ENCODE data around the gene ANKRD40.

The ANKRD40 gene

DNA sequence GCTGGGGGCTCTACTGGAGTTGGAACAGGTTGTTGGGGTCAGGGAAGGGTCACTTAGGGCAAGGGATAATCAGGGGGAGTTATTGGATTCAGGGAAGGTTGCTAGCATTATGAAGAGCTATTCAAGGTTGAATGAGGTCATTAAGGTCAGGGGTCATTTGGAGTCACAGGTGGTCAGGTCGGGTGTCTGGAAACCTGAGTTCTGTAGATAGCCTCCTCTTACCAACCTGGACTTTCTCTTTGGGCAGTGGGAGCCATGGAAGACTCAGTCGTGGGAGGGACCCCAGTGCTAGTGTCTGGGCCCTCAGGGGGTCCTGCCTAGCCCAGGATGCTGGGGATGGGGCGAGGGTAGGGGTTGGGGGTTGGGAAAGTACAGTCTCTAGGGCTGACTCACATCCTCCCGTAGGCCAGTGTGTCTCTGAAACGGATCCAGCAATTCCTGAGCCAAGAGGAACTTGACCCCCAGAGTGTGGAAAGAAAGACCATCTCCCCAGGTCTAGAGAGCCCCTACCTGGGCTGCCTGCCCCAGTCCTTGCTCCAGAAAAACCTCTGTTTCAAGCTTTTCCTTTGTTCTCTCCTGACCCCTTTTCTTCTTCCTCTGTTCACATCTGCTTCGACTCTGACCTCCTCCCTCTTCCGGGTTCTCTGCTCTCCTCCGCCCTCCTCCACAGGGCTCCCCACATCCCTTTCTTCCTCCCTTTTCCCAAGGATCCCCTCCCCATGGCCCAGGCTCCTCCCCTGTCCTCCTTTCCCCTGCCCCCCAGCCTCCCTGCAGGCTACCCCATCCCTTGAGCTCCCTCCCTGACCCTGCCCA is 39.5 kb downstream of the ANKRD40 start:
- no peak for DNase-seq (ENCODE audit: low spot score)

DNA sequence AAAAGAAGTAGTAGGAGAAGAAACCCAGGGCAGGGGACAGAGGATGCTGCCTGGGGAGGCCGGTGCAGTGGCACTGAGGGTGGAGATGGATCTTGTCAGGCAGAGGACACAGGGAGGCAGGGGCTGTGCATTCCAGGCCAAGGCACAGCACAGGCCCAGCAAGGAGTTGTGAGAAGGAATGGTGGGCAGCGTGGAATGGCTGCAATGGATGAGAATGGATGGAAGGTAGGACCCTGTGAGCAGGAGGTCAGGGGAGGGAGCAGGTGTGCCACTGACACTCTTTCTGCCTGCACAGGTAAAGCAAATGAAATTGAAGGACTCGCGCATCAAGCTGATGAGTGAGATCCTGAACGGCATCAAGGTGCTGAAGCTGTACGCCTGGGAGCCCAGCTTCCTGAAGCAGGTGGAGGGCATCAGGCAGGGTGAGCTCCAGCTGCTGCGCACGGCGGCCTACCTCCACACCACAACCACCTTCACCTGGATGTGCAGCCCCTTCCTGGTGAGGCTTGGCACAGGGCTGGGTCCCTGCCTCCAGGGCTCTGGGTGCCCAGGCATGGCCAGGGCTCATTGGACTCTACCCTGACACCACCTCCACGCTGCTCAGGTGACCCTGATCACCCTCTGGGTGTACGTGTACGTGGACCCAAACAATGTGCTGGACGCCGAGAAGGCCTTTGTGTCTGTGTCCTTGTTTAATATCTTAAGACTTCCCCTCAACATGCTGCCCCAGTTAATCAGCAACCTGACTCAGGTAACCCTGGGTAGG is 40.3 kb downstream of the ANKRD40 start:
- DNase-seq (ENCODE audit: low spot score) = no peak

DNA sequence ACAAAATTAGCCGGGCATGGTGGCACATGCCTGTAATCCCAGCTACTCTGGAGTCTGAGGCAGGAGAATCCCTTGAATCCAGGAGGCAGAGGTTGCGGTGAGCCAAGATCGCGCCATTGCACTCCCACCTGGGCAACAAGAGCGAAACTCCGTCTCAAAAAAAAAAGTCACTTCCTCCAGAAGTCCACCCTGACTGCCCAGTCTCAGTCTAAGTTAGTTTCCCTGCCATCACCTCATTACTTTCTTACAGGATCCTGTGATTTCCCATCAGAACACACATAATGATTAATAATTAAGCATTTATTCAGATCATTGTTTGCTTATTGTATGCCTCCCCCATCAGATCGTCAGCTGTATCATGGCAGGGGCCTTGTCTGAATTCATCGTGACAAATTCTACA is 41.4 kb downstream of the ANKRD40 start:
- no peak for DNase-seq (ENCODE audit: low spot score)

DNA sequence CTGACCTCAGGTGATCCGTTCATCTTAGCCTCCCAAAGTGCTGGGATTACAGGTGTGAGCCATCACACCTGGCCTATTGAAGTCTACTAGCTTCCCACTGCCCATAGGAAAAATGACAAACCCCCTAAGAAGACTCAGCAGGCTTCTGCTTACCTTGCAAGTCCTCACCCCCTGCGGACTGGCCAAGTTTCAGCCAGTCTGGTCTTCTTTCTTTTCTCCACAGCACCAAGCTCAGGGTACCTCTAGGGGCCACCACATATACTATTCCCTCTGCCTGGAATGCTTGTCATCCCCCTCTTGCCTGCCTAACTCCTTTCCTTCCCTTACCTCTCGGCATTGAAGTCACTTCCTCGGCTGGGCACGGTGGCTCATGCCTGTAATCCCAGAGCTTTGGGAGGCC is 41.9 kb downstream of the ANKRD40 start:
- DNase-seq (ENCODE audit: low spot score) = no peak

DNA sequence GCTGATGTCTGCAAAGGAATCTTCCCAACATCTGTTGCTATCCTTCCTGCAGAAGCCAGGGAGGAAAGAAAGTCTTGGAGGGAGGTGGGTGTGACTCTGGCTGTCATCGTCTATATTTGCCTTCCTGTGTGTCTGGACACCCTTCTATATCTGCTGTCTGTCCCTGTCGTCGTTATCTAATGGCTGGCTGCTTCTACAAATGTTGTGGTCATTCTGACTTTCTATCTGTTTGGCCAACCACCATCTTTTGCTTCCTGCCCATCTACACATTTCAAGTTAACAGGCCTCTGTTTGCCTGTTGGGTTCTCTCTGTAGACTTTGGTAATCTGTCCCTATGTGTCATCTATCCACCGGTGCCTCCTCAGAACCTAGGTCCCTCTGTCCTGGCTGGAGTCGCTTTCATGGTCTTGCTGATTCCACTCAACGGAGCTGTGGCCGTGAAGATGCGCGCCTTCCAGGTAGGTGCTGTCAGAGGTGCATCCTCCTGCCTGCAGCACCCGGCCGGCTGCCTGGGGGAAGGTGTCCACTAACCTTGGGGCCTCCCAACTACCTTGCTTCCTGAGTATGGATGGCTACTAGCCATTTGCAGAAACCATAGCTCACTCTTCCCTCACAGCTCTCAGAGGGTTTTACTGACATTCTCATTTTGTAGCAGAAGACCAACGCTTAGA is 42.8 kb downstream of the ANKRD40 start:
- DNase-seq (ENCODE audit: low spot score) = no peak

DNA sequence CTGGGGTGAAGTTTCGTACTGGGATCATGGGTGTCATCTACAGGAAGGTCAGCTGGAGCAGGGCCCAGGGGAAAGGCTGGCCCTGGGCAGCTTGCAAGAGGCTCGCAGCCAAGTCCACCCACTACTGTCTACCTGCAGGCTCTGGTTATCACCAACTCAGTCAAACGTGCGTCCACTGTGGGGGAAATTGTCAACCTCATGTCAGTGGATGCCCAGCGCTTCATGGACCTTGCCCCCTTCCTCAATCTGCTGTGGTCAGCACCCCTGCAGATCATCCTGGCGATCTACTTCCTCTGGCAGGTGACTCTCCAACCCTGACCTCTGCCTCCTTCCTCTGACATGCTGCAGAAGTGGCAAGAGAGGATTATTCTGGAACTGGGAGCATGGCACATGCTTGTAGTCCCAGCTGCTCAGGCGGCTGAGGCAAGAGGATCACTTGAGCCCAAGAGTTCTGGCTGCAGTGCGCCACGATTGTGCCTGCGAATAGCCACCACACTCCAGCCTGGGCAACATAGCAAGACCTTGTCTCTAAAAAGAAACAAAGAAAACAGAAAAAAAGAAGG is 43.8 kb downstream of the ANKRD40 start:
- DNase-seq (ENCODE audit: low spot score) = no peak

DNA sequence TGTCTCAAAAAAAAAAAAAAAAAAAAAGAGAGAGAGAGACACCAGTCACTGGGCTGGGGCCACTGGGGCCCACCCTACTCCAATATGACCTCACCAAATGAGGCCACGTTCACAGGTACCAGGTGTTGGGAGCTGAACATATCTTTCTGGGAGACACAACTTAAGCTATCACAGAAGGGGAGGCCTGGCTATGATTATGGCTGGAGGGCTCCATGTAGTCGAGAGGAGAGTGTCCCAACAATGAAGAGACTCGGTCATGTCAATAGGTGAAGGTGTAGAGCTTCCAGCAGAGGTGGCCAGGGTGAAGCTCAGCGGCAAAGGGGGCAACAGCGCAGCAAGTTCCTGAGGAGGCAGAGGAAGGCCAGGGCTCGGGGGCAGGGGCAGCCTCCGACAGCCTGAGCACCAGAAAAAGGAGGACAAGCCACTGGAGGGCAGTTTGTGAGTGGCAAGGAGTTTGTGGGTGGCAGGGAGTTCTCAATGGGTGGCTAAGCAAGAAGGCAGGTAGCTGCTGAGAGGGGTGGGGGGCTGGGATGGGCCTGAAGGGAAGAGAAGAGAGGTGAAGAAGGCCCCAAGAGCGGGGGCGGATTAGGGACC is 45.0 kb downstream of the ANKRD40 start:
- DNase-seq (ENCODE audit: low spot score) = no peak

DNA sequence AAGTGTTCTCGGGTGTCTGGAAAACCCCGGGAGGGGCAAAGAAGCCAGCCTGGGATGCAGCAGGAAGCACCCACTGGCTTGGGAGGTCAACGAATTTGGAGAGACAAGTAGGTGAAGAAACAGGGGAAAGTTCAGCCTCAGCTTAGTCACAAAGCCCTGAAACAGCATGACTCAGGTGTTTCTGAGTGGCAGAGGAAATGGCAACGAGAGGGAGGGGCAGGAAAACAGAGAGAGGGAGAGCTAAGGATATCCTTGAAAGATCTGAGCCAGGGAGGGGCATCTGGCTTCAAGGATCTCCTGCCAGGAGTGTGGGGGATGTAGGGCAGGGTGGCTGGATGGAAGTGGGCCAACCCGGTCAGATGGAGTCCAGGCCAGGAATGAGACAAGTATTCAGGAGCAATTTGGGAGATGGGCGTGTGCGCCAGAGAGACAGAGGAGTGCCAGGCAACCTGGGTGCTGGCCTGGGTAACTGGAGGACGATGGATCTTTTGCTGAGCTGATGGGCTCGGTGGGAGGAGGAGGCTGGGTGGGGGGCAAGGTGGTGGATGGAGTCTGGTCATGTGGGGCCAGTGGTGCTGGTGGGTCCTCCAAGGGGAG is 45.8 kb downstream of the ANKRD40 start:
- DNase-seq (ENCODE audit: low spot score) = no peak

DNA sequence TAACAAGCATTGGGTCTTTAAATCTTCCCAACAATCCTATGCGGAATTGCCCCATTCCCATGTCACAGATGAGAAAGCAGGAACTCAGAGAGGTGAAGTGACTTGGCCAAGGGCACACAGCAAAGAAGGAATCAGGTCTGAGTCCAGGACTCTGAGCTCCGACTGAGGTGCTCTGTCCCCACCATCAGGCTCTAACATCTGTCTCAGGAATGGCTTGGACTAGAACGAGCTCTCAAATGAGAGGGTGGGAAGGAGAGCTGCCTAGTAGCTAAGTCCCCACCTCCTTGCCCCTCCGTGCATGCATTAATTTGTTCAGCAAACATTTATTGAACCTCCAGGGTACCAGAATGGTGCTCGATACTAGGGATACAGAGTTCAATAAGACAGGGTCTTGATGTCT is 46.4 kb downstream of the ANKRD40 start:
- DNase-seq (ENCODE audit: low spot score) = no peak

DNA sequence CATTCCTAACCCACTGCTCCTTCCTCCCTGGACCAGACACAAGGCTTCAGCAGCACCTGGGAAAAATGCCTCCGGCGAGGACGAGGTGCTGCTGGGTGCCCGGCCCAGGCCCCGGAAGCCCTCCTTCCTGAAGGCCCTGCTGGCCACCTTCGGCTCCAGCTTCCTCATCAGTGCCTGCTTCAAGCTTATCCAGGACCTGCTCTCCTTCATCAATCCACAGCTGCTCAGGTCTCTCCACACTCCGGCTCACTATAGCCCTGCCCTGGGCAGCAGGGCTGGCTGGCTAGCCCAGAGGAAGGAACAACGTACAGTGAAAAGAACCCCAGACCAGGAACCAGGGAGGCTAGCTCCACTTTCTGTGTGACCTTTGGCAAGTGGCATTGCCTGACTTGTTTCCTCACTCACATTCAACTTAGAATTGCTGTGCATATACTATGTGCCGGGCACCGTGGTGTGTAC is 46.8 kb downstream of the ANKRD40 start:
- no peak for DNase-seq (ENCODE audit: low spot score)

DNA sequence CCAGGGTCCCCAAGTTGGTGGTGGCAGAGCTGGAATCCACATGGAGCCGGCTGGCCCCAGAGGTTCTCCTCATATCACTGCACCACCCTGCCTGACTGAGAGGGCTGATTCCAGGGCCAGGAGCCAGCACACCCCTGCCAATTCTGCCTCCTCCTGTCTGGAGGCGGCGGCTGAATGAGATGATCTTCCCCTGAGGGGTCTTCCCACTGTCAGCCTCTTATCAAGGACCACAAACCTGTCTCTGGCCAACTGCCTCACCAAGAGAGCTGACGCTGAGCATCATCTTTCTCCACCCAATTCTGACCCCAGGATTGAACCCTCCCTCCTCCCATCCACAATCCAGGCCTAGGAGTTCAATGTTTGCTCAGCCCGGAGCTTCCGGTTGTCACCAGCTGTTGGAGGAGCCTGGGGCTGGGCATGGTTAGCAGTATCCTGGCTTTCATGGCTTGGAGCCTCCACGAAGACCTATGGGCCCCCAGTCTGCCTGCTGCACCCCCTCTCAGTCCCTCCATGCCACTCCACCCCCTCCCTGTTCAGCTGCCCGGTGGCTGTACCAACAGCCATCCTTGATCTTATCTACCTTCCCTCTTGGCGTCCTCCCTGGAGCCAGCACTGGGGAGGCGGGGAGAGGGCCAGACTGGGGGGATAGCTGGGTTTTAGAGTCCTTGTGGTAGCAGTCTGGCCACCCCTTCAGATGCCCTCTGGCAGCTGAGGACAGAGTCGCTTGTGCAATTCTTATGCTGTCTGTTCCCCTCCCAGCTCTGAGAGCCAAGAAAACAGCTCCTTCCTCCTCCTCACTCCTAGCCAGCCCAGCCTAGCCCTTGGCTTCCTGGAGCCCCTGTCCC is 47.5 kb downstream of the ANKRD40 start:
- DNase-seq (ENCODE audit: low spot score) = no peak

DNA sequence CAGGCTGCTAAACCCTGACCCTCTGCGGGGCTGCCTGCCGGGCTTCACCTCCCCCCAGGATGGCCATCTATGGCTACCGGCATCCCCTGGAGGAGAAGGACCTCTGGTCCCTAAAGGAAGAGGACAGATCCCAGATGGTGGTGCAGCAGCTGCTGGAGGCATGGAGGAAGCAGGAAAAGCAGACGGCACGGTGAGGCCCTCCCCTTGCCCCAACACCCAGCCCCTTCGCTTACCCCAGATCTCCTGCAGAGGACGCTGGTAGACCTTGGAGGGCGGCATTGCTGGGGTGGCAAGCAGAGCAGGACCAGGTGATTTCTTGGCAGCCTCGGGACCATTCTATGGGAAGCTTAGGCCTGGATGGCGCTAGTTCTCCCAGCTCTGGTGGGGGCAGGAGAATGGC is 48.5 kb downstream of the ANKRD40 start:
- no peak for DNase-seq (ENCODE audit: low spot score)

DNA sequence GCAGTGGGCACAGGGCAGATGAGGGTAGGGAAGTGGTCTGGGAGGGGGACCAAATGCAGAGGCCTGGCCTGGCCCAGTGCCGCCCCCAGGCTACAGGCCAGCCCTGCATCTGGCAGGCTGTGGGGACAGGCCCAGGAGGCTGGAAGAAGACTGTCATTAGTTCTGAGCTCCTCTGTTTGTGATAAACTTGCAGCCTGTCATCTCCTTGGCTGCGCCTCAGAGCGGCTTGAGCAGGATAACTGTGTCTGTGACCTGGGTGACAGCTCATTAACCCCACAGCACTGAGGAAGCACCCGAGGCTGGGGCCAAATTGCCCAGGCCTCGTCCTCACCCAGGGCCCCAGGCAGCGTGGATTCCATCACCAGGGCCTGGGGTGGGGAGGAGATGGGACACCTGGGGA is 49.1 kb downstream of the ANKRD40 start:
- DNase-seq (ENCODE audit: low spot score) = no peak

DNA sequence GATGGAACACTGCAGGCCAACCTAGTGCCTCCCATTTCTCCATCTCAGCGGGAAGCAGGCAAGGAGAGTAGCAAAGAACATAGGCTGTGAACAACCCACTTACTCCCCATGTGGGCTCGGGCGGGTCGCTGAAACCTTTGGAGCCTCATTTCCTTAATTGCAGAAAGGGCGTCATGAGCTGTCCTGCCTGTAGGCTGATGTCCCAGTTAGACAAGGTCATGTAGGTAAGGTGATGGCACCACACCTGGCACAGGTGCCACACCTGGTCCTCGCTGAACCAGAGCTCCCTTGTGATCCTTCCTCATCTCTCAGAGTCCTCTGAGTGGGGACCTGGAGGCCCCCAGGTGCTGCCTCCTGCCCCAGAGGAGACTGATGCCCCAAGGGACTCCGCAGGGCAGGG is 50.1 kb downstream of the ANKRD40 start:
- no peak for DNase-seq (ENCODE audit: low spot score)

DNA sequence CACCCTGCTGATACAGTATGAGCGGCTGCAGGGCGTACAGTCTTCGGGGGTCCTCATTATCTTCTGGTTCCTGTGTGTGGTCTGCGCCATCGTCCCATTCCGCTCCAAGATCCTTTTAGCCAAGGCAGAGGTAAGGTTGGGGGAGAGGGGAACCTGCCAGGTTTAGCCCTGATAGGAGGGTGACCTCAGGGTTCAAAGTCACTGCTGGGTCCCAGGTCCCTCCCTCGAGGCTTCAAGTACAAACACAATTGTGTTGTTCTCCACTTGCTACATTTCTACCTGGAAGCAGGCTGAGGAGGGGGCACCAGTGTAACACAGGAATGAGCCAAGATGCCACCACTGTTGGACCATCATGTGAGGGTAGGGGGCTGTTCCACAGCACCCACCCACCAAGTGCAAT is 50.7 kb downstream of the ANKRD40 start:
- DNase-seq (ENCODE audit: low spot score) = no peak

DNA sequence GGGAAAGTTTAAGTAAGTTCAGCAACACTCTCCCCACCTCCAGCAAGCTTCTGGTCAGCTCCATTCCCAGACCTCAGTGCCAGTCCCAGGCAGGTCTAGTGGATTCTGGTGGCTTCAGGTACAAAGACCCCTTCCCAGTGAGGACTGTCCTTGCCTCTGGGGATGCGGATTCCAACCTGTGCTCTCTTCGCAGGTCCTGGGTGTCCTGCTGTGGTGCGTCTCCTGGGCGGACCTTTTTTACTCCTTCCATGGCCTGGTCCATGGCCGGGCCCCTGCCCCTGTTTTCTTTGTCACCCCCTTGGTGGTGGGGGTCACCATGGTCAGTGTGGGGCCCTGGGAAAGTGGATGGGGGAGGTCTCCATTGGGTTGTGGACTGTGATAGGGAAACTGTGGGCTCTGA is 51.2 kb downstream of the ANKRD40 start:
- DNase-seq (ENCODE audit: low spot score) = no peak

DNA sequence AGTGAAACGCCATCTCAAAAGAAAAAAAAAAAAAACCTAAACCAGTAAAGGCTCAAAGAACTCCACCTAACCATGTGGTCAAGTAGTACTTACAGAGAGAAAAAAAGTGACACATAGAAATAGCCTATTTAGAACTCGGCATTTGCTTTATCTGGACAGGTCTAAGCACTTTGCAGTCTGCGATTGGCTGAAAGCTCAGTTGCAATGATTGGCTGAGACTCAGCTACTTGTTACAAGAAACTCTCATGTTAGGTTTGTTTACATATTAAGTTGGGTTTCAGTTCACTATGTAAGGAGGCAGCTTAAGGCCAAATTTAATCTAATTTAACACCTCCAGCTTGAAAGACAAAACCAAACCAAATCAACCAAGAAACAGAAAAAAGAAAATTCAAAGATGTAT is 54.0 kb downstream of the ANKRD40 start:
- DNase-seq (ENCODE audit: low spot score) = no peak

DNA sequence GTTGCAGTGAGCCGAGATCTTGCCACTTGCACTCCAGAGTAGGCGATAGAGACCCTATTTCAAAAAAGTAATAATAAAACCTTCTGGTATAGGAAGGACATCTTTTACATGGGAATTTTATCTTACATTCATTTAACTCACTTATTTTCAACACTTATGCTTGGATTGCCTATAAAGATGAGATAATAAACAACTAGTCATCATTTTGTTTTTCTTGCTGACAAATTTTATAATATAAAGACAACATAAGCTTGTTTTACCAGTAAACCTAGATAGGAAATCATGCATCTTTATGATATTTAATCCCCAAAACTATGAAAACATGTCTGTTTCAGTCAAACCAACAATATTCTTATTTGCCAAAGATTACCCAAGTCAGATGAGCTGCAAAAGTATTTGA is 56.1 kb downstream of the ANKRD40 start:
- DNase-seq (ENCODE audit: low spot score) = no peak

DNA sequence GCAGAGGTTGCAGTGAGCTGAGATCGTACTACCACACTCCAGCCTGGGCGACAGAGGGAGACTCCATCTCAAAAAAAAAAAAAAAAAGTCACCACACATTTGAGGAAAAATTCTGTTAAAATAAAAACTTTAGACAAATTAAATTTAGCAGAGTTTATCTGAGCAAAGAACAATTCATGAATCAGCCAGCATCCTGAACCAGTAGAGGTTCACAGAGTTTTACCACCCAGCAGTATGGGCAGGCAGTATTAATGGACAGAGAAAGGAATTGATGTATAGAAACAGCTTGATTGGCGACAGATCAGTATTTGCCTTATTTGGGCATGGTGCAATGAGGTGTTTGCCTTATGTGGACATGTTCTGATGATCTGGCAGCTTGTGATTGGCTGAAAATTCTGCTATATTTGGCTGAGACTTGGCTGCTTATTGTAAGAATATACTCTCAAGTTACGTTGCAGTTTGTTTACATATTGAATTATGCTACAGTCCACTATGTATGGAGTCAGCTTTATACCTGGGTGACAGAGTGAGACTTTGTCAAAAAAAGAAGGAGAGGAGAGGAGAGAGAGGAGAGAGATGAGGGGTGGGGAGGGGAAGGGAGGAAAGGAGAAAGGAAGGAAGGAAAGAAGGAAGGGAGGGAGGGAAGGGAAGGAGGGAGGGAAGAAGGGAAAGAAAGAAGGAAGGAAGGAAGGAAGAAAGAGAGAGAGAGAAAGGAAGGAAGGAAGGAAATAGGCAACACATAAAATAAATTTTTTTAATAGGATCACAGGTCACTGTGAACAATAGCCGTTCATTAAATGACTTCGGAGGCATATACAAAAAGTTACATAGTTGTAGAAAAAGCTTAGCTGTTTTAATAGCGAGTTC is 58.4 kb downstream of the ANKRD40 start:
- DNase-seq (ENCODE audit: low spot score) = no peak

DNA sequence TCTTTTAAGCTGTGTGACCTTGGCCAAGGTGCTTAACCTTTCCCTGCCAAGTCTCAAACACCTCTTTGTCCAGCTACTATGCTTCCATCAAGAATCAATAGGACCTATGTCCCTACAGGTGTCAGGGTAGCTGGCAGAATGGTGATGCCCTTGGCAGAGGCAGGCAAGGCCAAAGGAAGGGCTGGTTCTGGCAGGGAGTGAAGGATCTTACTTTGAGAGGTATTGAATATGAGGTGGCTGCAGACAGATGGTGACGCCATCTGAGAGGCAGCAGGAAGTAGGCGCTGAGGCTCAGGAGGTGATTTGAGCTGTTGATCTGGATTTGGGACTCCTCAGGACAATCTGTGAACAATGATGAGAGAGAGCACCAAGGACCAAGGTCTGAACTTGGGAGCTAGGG is 60.5 kb downstream of the ANKRD40 start:
- DNase-seq (ENCODE audit: low spot score) = no peak
